ENCODE data around the gene SCN3A. TPM values are rescaled to one million over a fixed set of nuclear protein-coding genes. Genes with fewer than 3 reads are reported as not detected.

The SCN3A gene
- total RNA-seq, 1 donor from 2014 or later, result not detected

DNA sequence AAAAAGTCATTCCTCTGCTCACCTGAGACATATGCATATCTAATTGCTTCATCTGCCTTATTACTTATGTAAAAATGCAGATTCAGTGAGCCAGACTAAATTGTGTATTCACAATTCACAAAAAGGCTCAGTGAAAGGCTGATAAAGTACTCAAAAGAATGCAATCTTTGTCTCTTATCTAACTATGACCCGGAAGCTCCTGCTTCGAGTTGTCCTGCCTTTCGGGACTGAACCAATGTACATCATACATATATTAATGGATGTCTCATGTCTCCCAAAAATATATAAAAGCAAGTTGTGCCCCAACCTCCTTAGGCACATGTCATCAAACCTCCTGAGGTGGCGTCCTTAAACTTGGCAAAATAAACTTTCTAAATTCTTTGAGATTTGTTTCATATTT, 120.5 kb downstream of the SCN3A start:
- Mint-ChIP-seq H3K36me3 (ENCODE audit: unreplicated experiment) (no peaks in the 10 kb centered on the region), H3K4me3 (ENCODE audit: unreplicated experiment) (no peak overlapping the region), H3K4me1 (ENCODE audit: unreplicated experiment) (no peaks in the 10 kb centered on the region), H3K27ac (ENCODE audit: unreplicated experiment) (no peak overlapping the region), H3K27me3 (ENCODE audit: unreplicated experiment) (peaks cover 6% of the 10 kb centered on the region), H3K9me3 (ENCODE audit: unreplicated experiment) (peaks cover 14% of the 10 kb centered on the region)
- DNase-seq (ENCODE audit: extremely low spot score, unreplicated experiment), result no peak
- no peak for TF ChIP-seq CTCF (IDR thresholded peaks at IDR 0.05)

DNA sequence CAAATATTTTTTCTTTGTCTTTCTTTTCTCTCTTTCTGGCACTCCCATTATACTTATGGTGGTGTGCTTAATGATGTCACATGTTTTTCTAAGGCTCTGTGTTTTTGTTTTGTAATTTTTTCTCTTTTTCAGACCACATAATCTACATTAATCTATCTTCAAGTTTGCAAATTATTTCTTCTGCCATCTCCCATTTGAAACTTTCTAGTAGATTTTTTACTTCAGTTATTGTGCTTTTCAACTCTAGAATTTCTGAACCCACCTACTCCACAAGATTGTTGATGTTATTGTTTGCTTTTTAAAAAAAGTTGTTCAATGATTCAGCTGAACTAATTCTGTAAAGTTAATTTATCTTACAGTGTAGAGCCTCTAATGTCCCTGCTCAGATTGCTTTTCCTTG, 121.4 kb downstream of the SCN3A start:
- Mint-ChIP-seq H3K4me1 (ENCODE audit: unreplicated experiment) (no peaks in the 10 kb centered on the region), H3K36me3 (ENCODE audit: unreplicated experiment) (no peaks in the 10 kb centered on the region), H3K27ac (ENCODE audit: unreplicated experiment) (no peak overlapping the region), H3K27me3 (ENCODE audit: unreplicated experiment) (peaks cover 6% of the 10 kb centered on the region), H3K4me3 (ENCODE audit: unreplicated experiment) (no peak overlapping the region), H3K9me3 (ENCODE audit: unreplicated experiment) (peaks cover 14% of the 10 kb centered on the region)
- TF ChIP-seq CTCF (IDR thresholded peaks at IDR 0.05), result no peak
- no peak for DNase-seq (ENCODE audit: extremely low spot score, unreplicated experiment)

DNA sequence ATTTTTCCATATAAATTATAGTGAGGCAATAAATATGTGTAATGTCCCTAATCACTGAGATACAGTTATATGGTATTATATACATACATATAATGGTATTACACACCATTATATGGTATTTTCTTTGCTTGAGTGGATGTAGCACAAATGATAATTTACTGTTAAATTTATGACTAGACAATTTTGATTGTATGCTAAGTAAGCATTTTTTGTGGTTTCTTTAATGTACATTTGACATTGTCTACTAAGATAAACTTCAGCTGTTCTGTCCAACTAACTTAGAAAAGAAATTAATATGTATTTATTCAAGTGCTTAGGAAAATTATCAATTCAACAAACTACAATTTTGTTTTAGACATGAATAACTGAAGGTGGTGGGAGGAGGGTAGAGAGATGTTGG, 122.6 kb downstream of the SCN3A start:
- Mint-ChIP-seq H3K4me1 (ENCODE audit: unreplicated experiment) (no peaks in the 10 kb centered on the region), H3K36me3 (ENCODE audit: unreplicated experiment) (no peaks in the 10 kb centered on the region), H3K27ac (ENCODE audit: unreplicated experiment) (no peak overlapping the region), H3K27me3 (ENCODE audit: unreplicated experiment) (peaks cover 6% of the 10 kb centered on the region), H3K4me3 (ENCODE audit: unreplicated experiment) (no peak overlapping the region), H3K9me3 (ENCODE audit: unreplicated experiment) (peaks cover 14% of the 10 kb centered on the region)
- no peak for TF ChIP-seq CTCF (IDR thresholded peaks at IDR 0.05)
- no peak for DNase-seq (ENCODE audit: extremely low spot score, unreplicated experiment)

- Mint-ChIP-seq H3K27ac (ENCODE audit: unreplicated experiment) (no peak overlapping the region), H3K9me3 (ENCODE audit: unreplicated experiment) (peaks cover 14% of the 10 kb centered on the region), H3K4me3 (ENCODE audit: unreplicated experiment) (no peak overlapping the region), H3K4me1 (ENCODE audit: unreplicated experiment) (no peaks in the 10 kb centered on the region), H3K36me3 (ENCODE audit: unreplicated experiment) (no peaks in the 10 kb centered on the region), H3K27me3 (ENCODE audit: unreplicated experiment) (peaks cover 6% of the 10 kb centered on the region)
- no peak for TF ChIP-seq CTCF (IDR thresholded peaks at IDR 0.05)
- no peak for DNase-seq (ENCODE audit: extremely low spot score, unreplicated experiment)
These were observed 124.4 kb downstream of the SCN3A start for GRCh38 chr2:165079432-165079831.

DNA sequence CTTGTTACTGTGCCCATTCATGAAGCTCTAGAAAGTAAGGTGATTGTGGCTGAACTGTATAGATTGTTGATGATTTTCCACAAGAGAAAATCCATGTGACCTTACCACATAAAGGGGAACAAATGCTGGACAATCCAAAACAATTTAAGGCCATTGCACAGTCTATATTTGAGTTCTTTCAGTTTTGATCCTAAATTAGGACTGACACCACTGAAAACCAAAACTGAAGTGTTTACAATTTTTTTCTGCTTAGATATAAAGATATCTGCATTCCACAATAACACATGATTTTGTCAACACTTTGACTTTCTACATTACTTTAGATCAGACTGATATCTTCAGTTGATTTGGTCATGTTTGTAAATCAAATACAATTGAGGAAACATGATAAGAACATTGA, 124.9 kb downstream of the SCN3A start:
- H3K27me3 Mint-ChIP-seq (ENCODE audit: unreplicated experiment), result peaks cover under 1% of the 10 kb centered on the region
- no peak for DNase-seq (ENCODE audit: extremely low spot score, unreplicated experiment)
- H3K36me3 Mint-ChIP-seq (ENCODE audit: unreplicated experiment), result no peaks in the 10 kb centered on the region
- H3K27ac Mint-ChIP-seq (ENCODE audit: unreplicated experiment), result no peak overlapping the region
- peaks cover 11% of the 10 kb centered on the region for H3K9me3 Mint-ChIP-seq (ENCODE audit: unreplicated experiment)
- no peak overlapping the region for H3K4me3 Mint-ChIP-seq (ENCODE audit: unreplicated experiment)
- H3K4me1 Mint-ChIP-seq (ENCODE audit: unreplicated experiment), result no peaks in the 10 kb centered on the region
- no peak for TF ChIP-seq CTCF (IDR thresholded peaks at IDR 0.05)

Data from osteocyte (in vitro differentiated cells).